Endothelial cell of umbilical vein (primary cell): ENCODE data around the gene C1QL3. TPM values are rescaled to one million over a fixed set of nuclear protein-coding genes. Genes with fewer than 3 reads are reported as not detected.

Source experiments
- BruUV-seq: library from RNA; stranded (reverse); fragments of 400-500 nt; replicated peaks from 2 replicates; lab custom pipeline; 2021; lab: Mats Ljungman, UMichigan
- CTCF ChIA-PET: fragments of 300-600, 350-600 bp; sonication (Branson Sonifier 250); formaldehyde crosslinking; loops from one replicate; lab custom pipeline; 2021; ENCODE audit warnings: antibody characterized with exemption, inconsistent platforms; lab: Charles Lee
- POLR2A ChIA-PET: fragments of 300-600, 350-600 bp; sonication (Branson Sonifier 250); formaldehyde crosslinking; loops from one replicate; lab custom pipeline; 2021; ENCODE audit warnings: antibody characterized with exemption, inconsistent platforms; lab: Charles Lee
- DNase-seq: peaks from one replicate; pipeline ENCODE4 v3.0.0-alpha.2; 2011; ENCODE audit warnings: low read depth, low spot score
- FAIRE-seq: peaks from 2 replicates; lab custom pipeline; 2011; peaks lifted over from hg19 to GRCh38; lab: Jason Lieb, UNC
- H2AFZ ChIP-seq: 2 replicates; pipeline ENCODE4 v1.6.0; 2012; ENCODE audit warnings: low read depth, low read length, control low read depth, inconsistent platforms
- H3K27ac ChIP-seq: 2 replicates; pipeline ENCODE4 v1.5.1; 2011; ENCODE audit warnings: low read depth, mild to moderate bottlenecking, control low read depth, low read length, moderate library complexity; ENCODE audit not compliant: insufficient read depth
- H3K27me3 ChIP-seq, 2 experiments: 2 replicates each; pipeline versions ENCODE4 v1.6.0 to v1.6.1; 2011; ENCODE audit warnings: low read length in 2 of 2, mixed read lengths in 1 of 2; ENCODE audit not compliant: control insufficient read depth in 2 of 2, insufficient read depth in 2 of 2
- H3K36me3 ChIP-seq, 2 experiments: 2 replicates in 1 of 2; 3 replicates in 1 of 2; pipeline ENCODE4 v1.5.1; 2011; ENCODE audit warnings: low read length in 2 of 2, mild to moderate bottlenecking in 1 of 2, moderate library complexity in 1 of 2; ENCODE audit not compliant: control insufficient read depth in 2 of 2, insufficient read depth in 2 of 2; ENCODE audit errors: extremely low read depth in 1 of 2
- H3K4me1 ChIP-seq: 3 replicates; pipeline ENCODE4 v1.5.1; 2011; ENCODE audit warnings: mild to moderate bottlenecking, low read length; ENCODE audit not compliant: control insufficient read depth, insufficient read depth; ENCODE audit errors: extremely low read depth
- H3K4me2 ChIP-seq: 2 replicates; pipeline ENCODE4 v1.6.1; 2011; ENCODE audit warnings: low read length, control low read depth, mixed read lengths; ENCODE audit not compliant: insufficient read depth
- H3K4me3 ChIP-seq, 3 experiments: fragments of 200-600 bp in 1 of 3; sonication (generic), shearing (Covaris generic) in 1 of 3; replicated peaks in 1 of 3; 2 replicates each; pipeline ENCODE4 v1.5.1; 2011 to 2016; ENCODE audit warnings: control low read depth in 3 of 3, low read length in 3 of 3, mild to moderate bottlenecking in 2 of 3, inconsistent platforms in 1 of 3, low read depth in 1 of 3, moderate library complexity in 1 of 3; ENCODE audit not compliant: insufficient read depth in 1 of 3
- H3K79me2 ChIP-seq: 2 replicates; pipeline ENCODE4 v1.6.0; 2012; ENCODE audit warnings: low read length, inconsistent platforms; ENCODE audit not compliant: control insufficient read depth, insufficient read depth
- H3K9ac ChIP-seq: replicated peaks from 2 replicates; pipeline ENCODE3; 2011; ENCODE audit warnings: low read length, control low read depth; ENCODE audit not compliant: insufficient read depth; ENCODE audit errors: extremely low read depth
- H3K9me1 ChIP-seq: replicated peaks from 3 replicates; pipeline ENCODE4 v1.6.0; 2011; ENCODE audit warnings: mild to moderate bottlenecking, low read length; ENCODE audit not compliant: control insufficient read depth, insufficient read depth; ENCODE audit errors: extremely low read depth
- H3K9me3 ChIP-seq: replicated peaks from 2 replicates; pipeline ENCODE4 v1.5.1; 2012; ENCODE audit warnings: low read length, inconsistent platforms; ENCODE audit not compliant: control insufficient read depth, insufficient read depth
- H4K20me1 ChIP-seq: replicated peaks from 2 replicates; pipeline ENCODE3; 2011; ENCODE audit warnings: mild to moderate bottlenecking, low read length; ENCODE audit not compliant: control insufficient read depth, insufficient read depth; ENCODE audit errors: extremely low read depth
- CTCF ChIP-seq, 2 donors: IDR thresholded peaks; 1 replicate in 1 of 2; 2 replicates in 1 of 2; pipeline ENCODE4 v1.5.1; 2011; ENCODE audit warnings: low read length in 2 of 2, mild to moderate bottlenecking in 2 of 2, moderate library complexity in 2 of 2, control low read depth in 1 of 2, inconsistent platforms in 1 of 2, low read depth in 1 of 2; ENCODE audit not compliant: insufficient read depth in 1 of 2; ENCODE audit errors: extremely low read depth in 1 of 2
- EZH2 ChIP-seq: IDR thresholded peaks from 2 replicates; pipeline ENCODE4 v1.6.1; 2012; ENCODE audit warnings: borderline replicate concordance, low read depth, mild to moderate bottlenecking, moderate library complexity, low read length, inconsistent platforms; ENCODE audit not compliant: severe bottlenecking
- FOS ChIP-seq: IDR thresholded peaks from 2 replicates; pipeline ENCODE4 v1.6.1; 2011; ENCODE audit warnings: mild to moderate bottlenecking, low read length, moderate library complexity, borderline replicate concordance; ENCODE audit not compliant: insufficient read depth
- GATA2 ChIP-seq: IDR thresholded peaks from 2 replicates; pipeline ENCODE4 v1.7.0; 2011; ENCODE audit warnings: low read depth, mild to moderate bottlenecking, moderate library complexity, mixed read lengths, low read length; ENCODE audit not compliant: insufficient read length, insufficient read depth
- JUN ChIP-seq: IDR thresholded peaks from 2 replicates; pipeline ENCODE4 v1.6.1; 2011; ENCODE audit warnings: borderline replicate concordance, low read depth; ENCODE audit not compliant: insufficient read length, insufficient read depth
- MAX ChIP-seq: IDR thresholded peaks from 2 replicates; pipeline ENCODE4 v1.6.1; 2011; ENCODE audit not compliant: insufficient read depth, insufficient read length
- MYC ChIP-seq: IDR thresholded peaks from one replicate; pipeline ENCODE4 v1.6.1; 2011; ENCODE audit warnings: mild to moderate bottlenecking, low read depth, low read length
- POLR2A ChIP-seq: IDR thresholded peaks from 2 replicates; pipeline ENCODE4 v1.6.1; 2012; ENCODE audit warnings: low read depth, mild to moderate bottlenecking, control low read depth, low read length
- POLR2AphosphoS5 ChIP-seq: IDR thresholded peaks from 2 replicates; pipeline ENCODE4 v1.6.1; 2012; ENCODE audit warnings: low read depth, mild to moderate bottlenecking, control low read depth, low read length, moderate library complexity; ENCODE audit not compliant: insufficient read depth
- dilution Hi-C: fragments of 300-500 bp; cut with MboI; formaldehyde crosslinking; loops from one replicate; pipeline ENCODE4 v1.15.0; 2019; ENCODE audit warnings: low sequenced_read_pairs; ENCODE audit not compliant: extremely low pct_ligation_motif_present
- intact Hi-C: fragments of 100-400 bp; cut with micrococcal nuclease; formaldehyde crosslinking; loops from one replicate; pipeline ENCODE4 v1.10.0; 2022
- polyA plus RNA-seq, 4 experiments: library from polyadenylated mRNA; depleted of rRNA in 3 of 4; stranded (reverse) in 3 of 4; unstranded in 1 of 4; fragments of >200 nt; gene quantifications; 2 replicates each; pipeline versions ENCODE4 v1.2.1 to v1.2.3, GENCODE V29; 2011 to 2012; ENCODE audit warnings: missing spikeins in 1 of 4
- total RNA-seq: library from RNA; stranded (reverse); gene quantifications from 2 replicates; pipeline ENCODE4 v1.2.3, GENCODE V29; 2021

Gene C1QL3
- total and polyA plus RNA-seq, 2 donors (not counting 3 experiments of a cell fraction or from before 2014, with no cell fraction given) = not detected

GRCh38 chr10:16497911-16498310 is 23.8 kb downstream of the C1QL3 start:
- CTCF ChIA-PET = no interaction called here
- no peak overlapping the region for H3K4me3 ChIP-seq
- DNase-seq = no peak
- no peak overlapping the region for H3K4me2 ChIP-seq
- BruUV-seq = no TSS peak
- H4K20me1 ChIP-seq = no peaks in the 10 kb centered on the region
- no peak overlapping the region for H3K27ac ChIP-seq
- no peak overlapping the region for H2AFZ ChIP-seq
- no peak overlapping the region for H3K9ac ChIP-seq
- no peaks in the 10 kb centered on the region for H3K9me1 ChIP-seq
- intact Hi-C loops (no loop called here), dilution Hi-C loops (no loop called here)
- H3K27me3 ChIP-seq = no peaks in the 10 kb centered on the region
- no peaks in the 10 kb centered on the region for H3K9me3 ChIP-seq
- no peaks in the 10 kb centered on the region for H3K36me3 ChIP-seq
- no peak for FAIRE-seq
- no peak for TF ChIP-seq JUN
- TF ChIP-seq MAX = no peak
- TF ChIP-seq GATA2 = no peak
- no peak for TF ChIP-seq FOS
- no peak for TF ChIP-seq MYC
- no peak for TF ChIP-seq CTCF (IDR thresholded peaks at IDR 0.05; ENCODE audit: extremely low read depth in 1 of 2, insufficient read depth in 1 of 2, low read depth in 1 of 2, low read length in 2 of 2)
- no peak for TF ChIP-seq POLR2AphosphoS5
- TF ChIP-seq POLR2A = no peak
- no peak for TF ChIP-seq EZH2
- H3K79me2 ChIP-seq = no peaks in the 10 kb centered on the region
- POLR2A ChIA-PET = no interaction called here
- no peaks in the 10 kb centered on the region for H3K4me1 ChIP-seq
